Kidney (tissue), 14 donors: ENCODE data around the gene WNT3. TPM values are rescaled to one million over a fixed set of nuclear protein-coding genes. Genes with fewer than 3 reads are reported as not detected.

Experiments used
- DNase-seq, 5 donors: peaks; one replicate each; pipeline ENCODE4 v3.0.0-alpha.2; 2013 to 2020
- FAIRE-seq: peaks from 2 replicates; lab custom pipeline; 2012; peaks lifted over from hg19 to GRCh38; lab: Jason Lieb, UNC
- H3K27ac ChIP-seq, 2 donors: one replicate each; pipeline ENCODE4 v1.7.0; 2013; ENCODE audit warnings: low read depth in 2 of 2, low read length in 2 of 2, inconsistent platforms in 1 of 2
- H3K27me3 ChIP-seq: one replicate; pipeline ENCODE4 v1.7.1; 2013; ENCODE audit warnings: low read length, inconsistent platforms; ENCODE audit not compliant: control insufficient read depth, insufficient read depth
- H3K36me3 ChIP-seq, 3 donors: one replicate each; pipeline versions ENCODE4 v1.7.0 to v1.7.1; 2013; ENCODE audit warnings: low read length in 3 of 3, control low read depth in 1 of 3, inconsistent platforms in 1 of 3; ENCODE audit not compliant: insufficient read depth in 3 of 3, control insufficient read depth in 2 of 3
- H3K4me1 ChIP-seq, 3 donors: one replicate each; pipeline versions ENCODE4 v1.7.0 to v1.7.1; 2013; ENCODE audit warnings: low read length in 3 of 3, inconsistent platforms in 1 of 3, low read depth in 1 of 3; ENCODE audit not compliant: control insufficient read depth in 2 of 3, insufficient read depth in 2 of 3
- H3K4me3 ChIP-seq, 3 donors: one replicate each; pipeline versions ENCODE4 v1.7.0 to v1.8.1; 2013; ENCODE audit warnings: low read length in 3 of 3, control low read depth in 1 of 3, inconsistent platforms in 1 of 3
- H3K9ac ChIP-seq, 3 donors: one replicate each; pipeline versions ENCODE4 v1.7.0 to v1.7.1; 2013; ENCODE audit warnings: low read length in 3 of 3, control low read depth in 1 of 3, inconsistent platforms in 1 of 3
- H3K9me3 ChIP-seq, 3 donors: one replicate each; pipeline versions ENCODE4 v1.7.0 to v1.7.1; 2013; ENCODE audit warnings: low read length in 3 of 3, control low read depth in 1 of 3, inconsistent platforms in 1 of 3; ENCODE audit not compliant: control insufficient read depth in 2 of 3, insufficient read depth in 1 of 3
- intact Hi-C: fragments of 100-400 bp; cut with DNase I; formaldehyde crosslinking; loops from one replicate; pipeline ENCODE4 v1.11.1; 2022
- polyA plus RNA-seq: library from polyadenylated mRNA; stranded (reverse); fragments of 350-450 nt; fragmentation: Illumina TruSeq; extraction: RNeasy Lipid Tissue Mini Kit (QIAGEN cat#74804); gene quantifications from one replicate; pipeline ENCODE4 v1.2.3, GENCODE V29; 2014; ENCODE audit warnings: low read depth, low replicate concordance; ENCODE audit not compliant: insufficient read depth
- total RNA-seq: library from RNA; stranded (reverse); fragmentation: NEBNext Ultra II Directional; extraction: Animal tissue kit (Norgen Biotek cat#: 25700); gene quantifications from one replicate; pipeline ENCODE4 v1.2.1, GENCODE V29; 2021
- TF ChIP-seq, protein P1 (sequence below): IDR thresholded peaks from 3 replicates; pipeline ENCODE4 v1.5.1; 2012; ENCODE audit warnings: mild to moderate bottlenecking, moderate library complexity, borderline replicate concordance; ENCODE audit not compliant: insufficient read depth; ENCODE audit errors: extremely low read depth
- donor health status: control.
- donor health status: control.
- donor health status: control.
- donor health status: control.
- donor health status: control.
- donor health status: DM: yes; HTN: yes; CAD: no.
- donor health status: Normal renal cell carcinoma (clear cell type).

Gene WNT3
- total and polyA plus RNA-seq, 2 donors from 2014 or later, result 0.38 to 1.3 TPM

DNA sequence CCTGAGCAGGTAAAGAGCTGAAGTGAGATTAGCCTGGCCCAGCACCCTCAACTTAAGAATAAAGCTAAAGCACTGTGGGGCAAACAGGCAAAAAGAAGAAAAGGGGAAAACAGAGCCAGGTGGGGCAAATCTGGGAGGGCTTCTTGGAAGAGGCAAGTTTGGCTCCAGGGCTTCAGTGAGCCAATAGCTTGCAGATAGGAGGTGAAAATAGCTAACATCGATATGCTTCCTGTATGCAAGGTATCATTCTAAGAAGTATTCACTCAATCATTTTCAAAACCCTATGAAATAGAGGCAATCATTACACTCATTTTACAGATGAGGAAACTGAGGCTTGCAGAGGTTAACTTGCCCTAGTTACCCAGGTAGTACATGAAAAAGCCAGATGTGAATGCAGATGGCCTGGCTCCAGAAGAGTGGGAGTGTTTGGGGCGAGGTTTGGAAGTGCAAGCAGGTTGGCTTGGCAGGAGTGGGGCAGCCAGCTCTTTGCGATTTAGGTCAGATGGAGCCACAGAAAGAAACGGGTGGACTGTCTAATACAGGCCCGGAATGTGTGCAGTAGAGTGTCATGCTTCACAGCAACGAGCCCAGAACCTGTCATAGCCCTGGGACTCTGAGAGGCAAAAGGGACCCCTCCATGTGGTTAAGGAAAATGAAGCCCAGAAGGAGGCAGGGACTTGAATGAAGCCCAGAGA, 5.7 kb downstream of the WNT3 start:
- Histone ChIP-seq H3K27ac (no peak overlapping the region), H3K4me3 (no peak overlapping the region), H3K36me3 (no peaks in the 10 kb centered on the region), H3K9me3 (no peaks in the 10 kb centered on the region), H3K9ac (no peak overlapping the region), H3K27me3 (peaks cover 12% of the 10 kb centered on the region), H3K4me1 (no peaks in the 10 kb centered on the region)
- TF ChIP-seq, protein P1, sequence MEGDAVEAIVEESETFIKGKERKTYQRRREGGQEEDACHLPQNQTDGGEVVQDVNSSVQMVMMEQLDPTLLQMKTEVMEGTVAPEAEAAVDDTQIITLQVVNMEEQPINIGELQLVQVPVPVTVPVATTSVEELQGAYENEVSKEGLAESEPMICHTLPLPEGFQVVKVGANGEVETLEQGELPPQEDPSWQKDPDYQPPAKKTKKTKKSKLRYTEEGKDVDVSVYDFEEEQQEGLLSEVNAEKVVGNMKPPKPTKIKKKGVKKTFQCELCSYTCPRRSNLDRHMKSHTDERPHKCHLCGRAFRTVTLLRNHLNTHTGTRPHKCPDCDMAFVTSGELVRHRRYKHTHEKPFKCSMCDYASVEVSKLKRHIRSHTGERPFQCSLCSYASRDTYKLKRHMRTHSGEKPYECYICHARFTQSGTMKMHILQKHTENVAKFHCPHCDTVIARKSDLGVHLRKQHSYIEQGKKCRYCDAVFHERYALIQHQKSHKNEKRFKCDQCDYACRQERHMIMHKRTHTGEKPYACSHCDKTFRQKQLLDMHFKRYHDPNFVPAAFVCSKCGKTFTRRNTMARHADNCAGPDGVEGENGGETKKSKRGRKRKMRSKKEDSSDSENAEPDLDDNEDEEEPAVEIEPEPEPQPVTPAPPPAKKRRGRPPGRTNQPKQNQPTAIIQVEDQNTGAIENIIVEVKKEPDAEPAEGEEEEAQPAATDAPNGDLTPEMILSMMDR, result no peak
- intact Hi-C loops, result no loop called here
- FAIRE-seq (no peak), DNase-seq (no peak)

DNA sequence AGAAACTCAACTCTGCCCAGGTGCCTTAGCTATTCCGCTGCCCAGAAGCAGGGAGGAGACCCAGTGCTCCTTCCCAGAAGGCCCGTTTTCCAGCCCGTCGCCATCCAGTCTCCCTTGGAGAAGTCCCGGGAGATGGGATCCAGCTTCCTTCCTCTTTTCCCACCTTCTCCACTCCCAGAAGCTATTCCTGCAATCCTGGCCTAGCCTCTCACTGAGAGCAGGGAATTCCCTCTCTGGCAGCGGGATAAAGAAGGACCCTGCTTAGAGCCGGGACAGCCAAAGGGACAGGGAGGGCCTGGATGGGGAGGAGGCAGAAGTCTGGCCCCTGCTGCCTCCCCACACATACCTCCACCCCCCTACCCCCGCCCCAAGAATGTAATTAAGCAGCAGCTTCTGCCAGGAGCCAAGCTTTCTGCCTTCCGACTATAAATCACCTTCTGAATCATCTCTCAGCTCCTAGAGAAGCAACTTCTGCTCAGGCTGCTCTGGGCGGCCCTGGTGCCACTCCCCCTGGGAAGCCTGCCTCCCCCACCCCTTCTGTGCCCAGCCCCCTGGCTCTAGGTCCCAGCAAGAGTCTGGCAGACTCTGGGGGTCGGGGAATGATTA, 6.4 kb downstream of the WNT3 start:
- peaks cover 7% of the 10 kb centered on the region for H3K27me3 ChIP-seq
- TF ChIP-seq, protein P1, result no peak
- no peaks in the 10 kb centered on the region for H3K9me3 ChIP-seq
- H3K4me1 ChIP-seq, result no peaks in the 10 kb centered on the region
- DNase-seq, result peak in 4 of 5 donors; percentile 67 to 84 (median 80)
- H3K9ac ChIP-seq, result no peak overlapping the region
- no peak for FAIRE-seq
- H3K27ac ChIP-seq, result no peak overlapping the region
- H3K4me3 ChIP-seq, result no peak overlapping the region
- intact Hi-C loops, result no loop called here
- H3K36me3 ChIP-seq, result no peaks in the 10 kb centered on the region

DNA sequence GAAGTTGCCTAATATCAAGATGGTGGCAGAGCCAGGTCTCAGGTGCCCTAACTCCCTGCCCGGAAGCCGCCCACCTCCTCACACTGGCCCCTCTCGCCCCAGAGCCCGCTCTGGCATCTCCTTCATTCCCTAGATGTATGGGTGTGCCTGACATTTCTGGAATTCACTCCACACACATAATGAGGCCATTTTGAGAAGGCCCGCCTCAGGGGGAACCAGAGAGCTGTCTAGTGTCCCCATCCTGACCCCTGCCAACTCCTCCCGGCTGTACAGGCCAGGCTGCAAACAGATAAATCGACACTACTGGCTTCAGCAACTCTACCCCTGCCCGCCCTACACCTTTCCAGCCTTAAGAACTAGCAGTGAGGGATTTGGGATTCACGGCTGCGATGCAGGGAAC, 7.7 kb downstream of the WNT3 start:
- H3K9ac ChIP-seq, result no peak overlapping the region
- no peak for DNase-seq

More for the DNA sequence above, 7.7 kb downstream of the WNT3 start:
- Histone ChIP-seq H3K4me1 (no peaks in the 10 kb centered on the region), H3K27ac (no peak overlapping the region), H3K27me3 (no peaks in the 10 kb centered on the region), H3K4me3 (no peak overlapping the region), H3K36me3 (no peaks in the 10 kb centered on the region), H3K9me3 (no peaks in the 10 kb centered on the region)
- no peak for FAIRE-seq
- intact Hi-C loops, result no loop called here
- TF ChIP-seq, protein P1, result no peak
